K562 (cell line): Measurements from ENCODE around the gene ENPP7. TPM values are rescaled to one million over a fixed set of nuclear protein-coding genes. Genes with fewer than 3 reads are reported as not detected.

Source experiments
- HNRNPH1 ChIP-seq: fragments of 200-400 bp; formaldehyde crosslinking; optimal IDR thresholded peaks from 2 replicates; pipeline ENCODE3; 2017; ENCODE audit warnings: low read depth, mild to moderate bottlenecking, low read length, moderate library complexity
- polyA plus RNA-seq, 8 experiments: library from polyadenylated mRNA; depleted of rRNA in 4 of 8; stranded (reverse) in 5 of 8; unstranded in 3 of 8; fragments of >200 nt; fragmentation: Nextera tagmentation in 2 of 8; fragmentation: Illumina TruSeq in 1 of 8; extraction: Ambion mirVana in 2 of 8; extraction: Trizol in 1 of 8; gene quantifications; 2 replicates each; pipeline versions ENCODE4 v1.2.1 to v1.2.3, GENCODE V29; 2011 to 2014; ENCODE audit warnings: inconsistent platforms in 1 of 8, missing spikeins in 1 of 8
- total RNA-seq, 7 experiments: library from RNA; depleted of rRNA in 6 of 7; stranded (reverse); fragments of >200 nt in 6 of 7; fragmentation: Illumina TruSeq in 2 of 7; extraction: Trizol in 2 of 7; gene quantifications; 2 replicates each; pipeline versions ENCODE4 v1.2.1 to v1.2.3, GENCODE V29; 2011 to 2021; ENCODE audit warnings: low replicate concordance in 1 of 7
- TF ChIP-seq, protein P1 (sequence below), 2 experiments: fragments of 450-650 bp; IDR thresholded peaks; 2 replicates each; pipeline ENCODE4 v1.6.1; 2016; ENCODE audit warnings: mild to moderate bottlenecking in 2 of 2, borderline replicate concordance in 1 of 2, low read depth in 1 of 2, moderate library complexity in 1 of 2

The ENPP7 gene
- total and polyA plus RNA-seq, 9 of the 15 experiments (the other 6 are each of a cell fraction or from before 2014, with no cell fraction given), result not detected

DNA sequence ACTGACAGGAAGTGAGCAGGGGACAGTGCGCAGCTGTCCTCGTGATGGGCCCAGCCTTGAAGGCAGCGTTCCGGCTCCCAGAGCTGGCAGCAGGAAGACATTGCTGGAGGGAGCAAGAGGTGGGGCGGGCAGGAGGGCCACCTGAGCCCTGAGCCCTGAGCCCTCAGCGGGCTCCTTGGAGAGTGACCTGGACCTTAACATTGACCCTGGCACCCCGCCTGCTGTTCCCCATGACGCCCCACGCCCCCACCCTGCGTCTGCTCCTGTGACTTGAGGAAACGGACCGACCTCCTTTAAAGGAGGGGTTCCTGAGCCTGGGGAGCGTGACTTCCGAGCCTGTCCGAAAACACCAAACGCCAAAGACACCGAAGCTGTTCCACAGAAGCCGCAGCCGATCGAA lies 25.1 kb upstream of the ENPP7 start (continued):
- TF ChIP-seq, protein P1, sequence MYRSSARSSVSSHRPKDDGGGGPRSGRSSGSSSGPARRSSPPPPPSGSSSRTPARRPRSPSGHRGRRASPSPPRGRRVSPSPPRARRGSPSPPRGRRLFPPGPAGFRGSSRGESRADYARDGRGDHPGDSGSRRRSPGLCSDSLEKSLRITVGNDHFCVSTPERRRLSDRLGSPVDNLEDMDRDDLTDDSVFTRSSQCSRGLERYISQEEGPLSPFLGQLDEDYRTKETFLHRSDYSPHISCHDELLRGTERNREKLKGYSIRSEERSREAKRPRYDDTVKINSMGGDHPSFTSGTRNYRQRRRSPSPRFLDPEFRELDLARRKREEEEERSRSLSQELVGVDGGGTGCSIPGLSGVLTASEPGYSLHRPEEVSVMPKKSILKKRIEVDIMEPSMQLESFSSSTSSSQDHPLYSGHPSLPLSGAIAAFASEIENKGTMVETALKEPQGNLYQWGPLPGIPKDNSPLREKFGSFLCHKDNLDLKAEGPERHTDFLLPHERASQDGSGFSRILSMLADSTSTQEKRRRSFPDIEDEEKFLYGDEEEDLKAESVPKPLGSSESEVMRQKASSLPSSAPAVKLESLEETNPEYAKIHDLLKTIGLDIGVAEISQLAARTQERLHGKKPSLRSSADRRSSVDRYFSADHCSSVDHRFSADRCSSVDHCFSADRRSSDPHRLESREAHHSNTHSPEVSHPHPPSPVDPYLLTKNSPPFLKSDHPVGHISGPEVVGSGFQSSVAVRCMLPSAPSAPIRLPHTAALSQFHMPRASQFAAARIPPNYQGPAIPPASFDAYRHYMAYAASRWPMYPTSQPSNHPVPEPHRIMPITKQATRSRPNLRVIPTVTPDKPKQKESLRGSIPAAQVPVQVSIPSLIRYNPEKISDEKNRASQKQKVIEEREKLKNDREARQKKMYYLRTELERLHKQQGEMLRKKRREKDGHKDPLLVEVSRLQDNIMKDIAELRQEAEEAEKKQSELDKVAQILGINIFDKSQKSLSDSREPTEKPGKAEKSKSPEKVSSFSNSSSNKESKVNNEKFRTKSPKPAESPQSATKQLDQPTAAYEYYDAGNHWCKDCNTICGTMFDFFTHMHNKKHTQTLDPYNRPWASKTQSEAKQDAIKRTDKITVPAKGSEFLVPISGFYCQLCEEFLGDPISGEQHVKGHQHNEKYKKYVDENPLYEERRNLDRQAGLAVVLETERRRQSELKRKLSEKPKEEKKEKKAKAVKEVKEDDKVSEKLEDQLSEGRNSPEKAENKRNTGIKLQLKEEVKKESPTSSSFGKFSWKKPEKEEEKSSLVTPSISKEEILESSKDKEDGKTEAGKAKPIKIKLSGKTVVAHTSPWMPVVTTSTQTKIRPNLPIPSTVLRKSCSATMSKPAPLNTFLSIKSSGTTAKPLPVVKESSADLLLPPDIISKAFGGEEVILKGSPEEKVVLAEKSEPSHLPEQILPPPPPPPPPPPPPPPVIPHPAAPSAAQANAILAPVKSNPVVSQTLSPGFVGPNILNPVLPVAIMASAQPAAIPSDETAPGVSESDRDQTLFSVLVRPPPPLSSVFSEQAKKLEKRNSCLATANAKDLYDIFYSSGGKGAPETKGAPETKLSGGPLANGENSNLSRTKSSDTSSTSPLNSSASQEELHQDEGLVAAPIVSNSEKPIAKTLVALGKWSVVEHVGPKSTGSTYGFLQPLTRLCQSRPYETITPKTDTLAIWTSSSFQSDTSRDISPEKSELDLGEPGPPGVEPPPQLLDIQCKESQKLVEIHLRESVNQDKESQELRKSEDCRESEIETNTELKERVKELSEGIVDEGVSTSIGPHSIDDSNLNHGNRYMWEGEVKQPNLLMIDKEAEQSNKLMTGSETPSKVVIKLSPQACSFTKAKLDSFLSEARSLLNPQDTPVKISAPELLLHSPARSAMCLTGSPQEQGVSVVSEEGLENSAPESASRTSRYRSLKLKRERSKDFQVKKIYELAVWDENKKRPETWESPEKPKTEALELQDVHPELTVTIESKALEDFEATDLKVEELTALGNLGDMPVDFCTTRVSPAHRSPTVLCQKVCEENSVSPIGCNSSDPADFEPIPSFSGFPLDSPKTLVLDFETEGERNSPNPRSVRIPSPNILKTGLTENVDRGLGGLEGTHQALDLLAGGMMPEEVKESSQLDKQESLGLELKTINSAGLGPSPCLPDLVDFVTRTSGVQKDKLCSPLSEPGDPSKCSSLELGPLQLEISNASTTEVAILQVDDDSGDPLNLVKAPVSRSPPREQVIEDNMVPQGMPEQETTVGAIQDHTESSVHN (IDR thresholded peaks at IDR 0.05; ENCODE audit: borderline replicate concordance in 1 of 2, low read depth in 1 of 2), result no peak
- TF ChIP-seq HNRNPH1, result no peak
